Measurements from ENCODE around the gene FGF2.

FGF2 gene

DNA sequence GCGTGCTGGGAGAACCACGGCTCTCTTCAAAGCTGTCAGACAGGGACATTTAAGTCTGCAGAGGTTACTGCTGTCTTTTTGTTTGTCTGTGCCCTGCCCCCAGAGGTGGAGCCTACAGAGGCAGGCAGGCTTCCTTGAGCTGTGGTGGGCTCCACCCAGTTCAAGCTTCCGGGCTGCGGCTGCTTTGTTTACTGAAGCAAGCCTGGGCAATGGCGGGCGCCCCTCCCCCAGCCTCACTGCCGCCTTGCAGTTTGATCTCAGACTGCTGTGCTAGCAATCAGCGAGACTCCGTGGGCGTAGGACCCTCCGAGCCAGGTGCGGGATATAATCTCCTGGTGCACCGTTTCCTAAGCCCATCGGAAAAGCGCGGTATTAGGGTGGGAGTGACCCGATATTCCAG, 118.5 kb downstream of the FGF2 start:
- peak; percentile 36 to 59 for DNase-seq

DNA sequence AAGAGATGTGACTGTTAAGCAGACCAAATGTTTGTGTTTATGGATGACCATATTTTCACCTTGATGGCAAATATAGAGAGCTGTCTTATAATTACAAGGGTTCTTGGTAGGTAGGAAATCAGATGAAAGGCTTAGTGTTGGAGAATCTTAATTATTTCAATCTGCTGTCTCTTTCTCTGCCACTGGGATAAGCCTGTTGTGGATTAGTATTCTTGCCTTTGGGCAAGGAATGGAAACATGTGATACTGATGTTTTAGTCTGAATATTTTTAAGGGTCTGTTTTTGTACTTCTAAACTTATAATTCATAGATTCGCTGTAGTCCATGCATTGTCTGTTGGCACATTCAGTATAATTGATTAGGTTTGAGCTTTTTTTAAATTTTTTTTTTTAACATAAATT, 119.5 kb downstream of the FGF2 start:
- no peak for DNase-seq

Data from CD4-positive, alpha-beta T cell treated with Interleukin-1 beta for 1 hour (primary cell).